Neural cell (in vitro differentiated cells): ENCODE data around the gene PCIF1. TPM values are rescaled to one million over a fixed set of nuclear protein-coding genes. Genes with fewer than 3 reads are reported as not detected.

ENCODE experiments used
- H2AFZ ChIP-seq: fragments of 200-600, 300-800 bp; sonication (generic), shearing (Covaris generic); 2 replicates; pipeline ENCODE4 v1.6.0; 2014; ENCODE audit warnings: low read depth, mild to moderate bottlenecking, antibody characterized with exemption, low read length, moderate library complexity
- H3F3A ChIP-seq: fragments of 200-600 bp; shearing (Covaris generic); 2 replicates; pipeline ENCODE4 v1.6.1; 2016; ENCODE audit warnings: mild to moderate bottlenecking, moderate library complexity, mixed read lengths, antibody characterized with exemption, low read length; ENCODE audit not compliant: insufficient read depth, poor library complexity, severe bottlenecking
- H3K27ac ChIP-seq: fragments of 200-600, 300-800 bp; sonication (generic), shearing (Covaris generic); 2 replicates; pipeline ENCODE4 v1.5.1; 2014; ENCODE audit warnings: mild to moderate bottlenecking, low read length, moderate library complexity
- H3K27me3 ChIP-seq: fragments of 300-800, 200-600 bp; sonication (generic), shearing (Covaris generic); 2 replicates; pipeline ENCODE4 v1.6.0; 2014; ENCODE audit warnings: mild to moderate bottlenecking, low read depth, low read length, moderate library complexity; ENCODE audit not compliant: insufficient read depth
- H3K36me3 ChIP-seq: fragments of 300-800, 200-600 bp; sonication (generic), shearing (Covaris generic); 2 replicates; pipeline ENCODE4 v1.5.1; 2014; ENCODE audit warnings: mild to moderate bottlenecking, antibody characterized with exemption, low read length, moderate library complexity; ENCODE audit not compliant: insufficient read depth
- H3K4me2 ChIP-seq: fragments of 300-800, 200-600 bp; sonication (generic), shearing (Covaris generic); 2 replicates; pipeline ENCODE4 v1.6.0; 2014; ENCODE audit warnings: mild to moderate bottlenecking, low read length
- H3K4me3 ChIP-seq: fragments of 300-800, 200-600 bp; sonication (generic), shearing (Covaris generic); 2 replicates; pipeline ENCODE4 v1.5.1; 2014; ENCODE audit warnings: mild to moderate bottlenecking, low read length, moderate library complexity
- H3K79me2 ChIP-seq: fragments of 200-600 bp; shearing (Covaris generic); replicated peaks from 2 replicates; pipeline ENCODE4 v1.6.0; 2014; ENCODE audit warnings: mild to moderate bottlenecking, low read length, moderate library complexity; ENCODE audit not compliant: insufficient read depth
- H3K9ac ChIP-seq: fragments of 300-800, 200-600 bp; sonication (generic), shearing (Covaris generic); 2 replicates; pipeline ENCODE4 v1.6.1; 2016; ENCODE audit warnings: mild to moderate bottlenecking, low read length, mixed read lengths
- H3K9me2 ChIP-seq: fragments of 200-600 bp; shearing (Covaris generic); 2 replicates; pipeline ENCODE4 v1.6.1; 2016; ENCODE audit warnings: mild to moderate bottlenecking, low read length, mixed read lengths; ENCODE audit not compliant: insufficient read depth
- H3K9me3 ChIP-seq: fragments of 200-600, 300-800 bp; sonication (generic), shearing (Covaris generic); 2 replicates; pipeline ENCODE4 v1.6.1; 2016; ENCODE audit warnings: mild to moderate bottlenecking, mixed run types, low read length, moderate library complexity, mixed read lengths
- H4K20me1 ChIP-seq: fragments of 200-600 bp; shearing (Covaris generic); 2 replicates; pipeline ENCODE4 v1.6.1; 2016; ENCODE audit warnings: mild to moderate bottlenecking, mixed run types; ENCODE audit not compliant: insufficient read depth
- CTCF ChIP-seq: fragments of 450-650 bp; IDR thresholded peaks from 2 replicates; pipeline ENCODE4 v1.5.1; 2014; ENCODE audit warnings: antibody characterized with exemption, mild to moderate bottlenecking, moderate library complexity; ENCODE audit not compliant: poor library complexity, severe bottlenecking
- EP300 ChIP-seq: fragments of 450-650 bp; conservative IDR thresholded peaks from 2 replicates; pipeline ENCODE4 v1.6.1; 2014; ENCODE audit warnings: antibody characterized with exemption, mild to moderate bottlenecking, moderate library complexity; ENCODE audit not compliant: poor library complexity, severe bottlenecking
- EZH2 ChIP-seq: fragments of 200-600, 300-800 bp; shearing (Covaris generic), sonication (generic); IDR thresholded peaks from 2 replicates; pipeline ENCODE4 v1.6.1; 2014; ENCODE audit warnings: antibody characterized with exemption, low read length, borderline replicate concordance, mild to moderate bottlenecking; ENCODE audit not compliant: insufficient read depth, poor library complexity, severe bottlenecking
- MXI1 ChIP-seq: fragments of 450-650 bp; conservative IDR thresholded peaks from 2 replicates; pipeline ENCODE4 v1.6.1; 2014; ENCODE audit warnings: antibody characterized with exemption, mild to moderate bottlenecking; ENCODE audit not compliant: poor library complexity, severe bottlenecking
- POLR2AphosphoS5 ChIP-seq: IDR thresholded peaks from 2 replicates; pipeline ENCODE4 v1.6.1; 2012
- RAD21 ChIP-seq: fragments of 450-650 bp; conservative IDR thresholded peaks from 2 replicates; pipeline ENCODE4 v1.6.1; 2014; ENCODE audit warnings: antibody characterized with exemption, mild to moderate bottlenecking, moderate library complexity
- REST ChIP-seq: IDR thresholded peaks from 2 replicates; pipeline ENCODE4 v1.6.1; 2012; ENCODE audit warnings: borderline replicate concordance
- SMC3 ChIP-seq: fragments of 450-650 bp; conservative IDR thresholded peaks from 2 replicates; pipeline ENCODE4 v1.6.1; 2014; ENCODE audit warnings: antibody characterized with exemption, mild to moderate bottlenecking, moderate library complexity; ENCODE audit not compliant: poor library complexity
- TAF1 ChIP-seq: IDR thresholded peaks from 2 replicates; pipeline ENCODE4 v1.6.1; 2012; ENCODE audit warnings: low read depth
- polyA plus RNA-seq: library from polyadenylated mRNA; depleted of rRNA; stranded (reverse); fragments of >200 nt; gene quantifications from 2 replicates; pipeline ENCODE4 v1.2.3, GENCODE V29; 2014

PCIF1 gene
- polyA plus RNA-seq, 1 donor from 2014 or later = 28.3 TPM

GRCh38 chr20:45944151-45944964 lies 9.9 kb downstream of the PCIF1 start:
- Histone ChIP-seq H3K4me3 (no peak overlapping the region), H3K9ac (no peak overlapping the region), H3K27ac (no peak overlapping the region), H3K4me2 (no peak overlapping the region), H3K9me2 (no peaks in the 10 kb centered on the region), H3K27me3 (no peaks in the 10 kb centered on the region), H2AFZ (no peak overlapping the region), H3K79me2 (no peaks in the 10 kb centered on the region), H4K20me1 (no peaks in the 10 kb centered on the region), H3K9me3 (no peaks in the 10 kb centered on the region), H3F3A (no peaks in the 10 kb centered on the region), H3K36me3 (peaks cover 12% of the 10 kb centered on the region)
- TF ChIP-seq RAD21 = no peak
- no peak for TF ChIP-seq POLR2AphosphoS5
- no peak for TF ChIP-seq TAF1
- TF ChIP-seq EP300 = no peak
- no peak for TF ChIP-seq SMC3
- TF ChIP-seq EZH2 = no peak
- TF ChIP-seq MXI1 = no peak
- TF ChIP-seq CTCF = no peak
- no peak for TF ChIP-seq REST

- Histone ChIP-seq H2AFZ (no peak overlapping the region), H3K27ac (no peak overlapping the region), H3K4me3 (no peak overlapping the region), H4K20me1 (no peaks in the 10 kb centered on the region), H3K9ac (no peak overlapping the region), H3K27me3 (no peaks in the 10 kb centered on the region), H3K9me2 (no peaks in the 10 kb centered on the region), H3K4me2 (no peak overlapping the region), H3K79me2 (no peaks in the 10 kb centered on the region), H3K36me3 (peaks cover 16% of the 10 kb centered on the region), H3K9me3 (no peaks in the 10 kb centered on the region), H3F3A (no peaks in the 10 kb centered on the region)
- TF ChIP-seq RAD21 (no peak), EP300 (no peak), POLR2AphosphoS5 (no peak), REST (no peak), MXI1 (no peak), CTCF (no peak), TAF1 (no peak), SMC3 (no peak), EZH2 (no peak)
Observed at GRCh38 chr20:45944965-45945677, 10.6 kb downstream of the PCIF1 start.
